PFSK-1 (cell line): ENCODE data around the gene ABHD15.

Experiments used
- POLR2AphosphoS5 ChIP-seq: IDR thresholded peaks from 2 replicates; pipeline ENCODE4 v1.6.1; 2012; ENCODE audit warnings: low read depth, mild to moderate bottlenecking, control low read depth, low read length, moderate library complexity
- SIN3A ChIP-seq: IDR thresholded peaks from 2 replicates; pipeline ENCODE4 v1.6.1; 2012; ENCODE audit warnings: mild to moderate bottlenecking, low read length, moderate library complexity, borderline replicate concordance; ENCODE audit not compliant: insufficient read depth
- TAF1 ChIP-seq: IDR thresholded peaks from 2 replicates; pipeline ENCODE4 v1.6.1; 2012; ENCODE audit warnings: low read length, control low read depth, borderline replicate concordance; ENCODE audit not compliant: insufficient read depth
- TF ChIP-seq, protein P1 (sequence below), 2 experiments: IDR thresholded peaks; 2 replicates each; pipeline versions ENCODE4 v1.6.1 to v1.8.0; 2011 to 2012; ENCODE audit warnings: low read depth in 2 of 2, low read length in 2 of 2, control low read depth in 1 of 2, inconsistent platforms in 1 of 2, mild to moderate bottlenecking in 1 of 2, moderate library complexity in 1 of 2; ENCODE audit not compliant: insufficient read depth in 1 of 2

DNA sequence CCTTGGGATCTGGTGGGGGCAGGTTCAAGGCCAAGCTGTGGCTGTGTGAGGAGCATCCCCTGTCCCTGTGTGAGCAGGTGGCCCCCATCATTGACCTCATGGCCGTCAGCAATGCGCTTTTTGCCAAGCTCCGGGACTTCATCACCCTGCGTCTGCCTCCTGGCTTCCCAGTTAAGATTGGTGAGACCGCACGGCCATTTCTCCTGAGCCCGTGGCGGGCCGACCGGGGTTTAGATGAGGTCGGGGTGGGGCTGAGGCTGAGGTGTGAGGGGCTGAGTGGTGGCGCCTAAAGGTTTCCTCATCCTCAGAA is 45.2 kb upstream of the ABHD15 start:
- TF ChIP-seq, protein P1, sequence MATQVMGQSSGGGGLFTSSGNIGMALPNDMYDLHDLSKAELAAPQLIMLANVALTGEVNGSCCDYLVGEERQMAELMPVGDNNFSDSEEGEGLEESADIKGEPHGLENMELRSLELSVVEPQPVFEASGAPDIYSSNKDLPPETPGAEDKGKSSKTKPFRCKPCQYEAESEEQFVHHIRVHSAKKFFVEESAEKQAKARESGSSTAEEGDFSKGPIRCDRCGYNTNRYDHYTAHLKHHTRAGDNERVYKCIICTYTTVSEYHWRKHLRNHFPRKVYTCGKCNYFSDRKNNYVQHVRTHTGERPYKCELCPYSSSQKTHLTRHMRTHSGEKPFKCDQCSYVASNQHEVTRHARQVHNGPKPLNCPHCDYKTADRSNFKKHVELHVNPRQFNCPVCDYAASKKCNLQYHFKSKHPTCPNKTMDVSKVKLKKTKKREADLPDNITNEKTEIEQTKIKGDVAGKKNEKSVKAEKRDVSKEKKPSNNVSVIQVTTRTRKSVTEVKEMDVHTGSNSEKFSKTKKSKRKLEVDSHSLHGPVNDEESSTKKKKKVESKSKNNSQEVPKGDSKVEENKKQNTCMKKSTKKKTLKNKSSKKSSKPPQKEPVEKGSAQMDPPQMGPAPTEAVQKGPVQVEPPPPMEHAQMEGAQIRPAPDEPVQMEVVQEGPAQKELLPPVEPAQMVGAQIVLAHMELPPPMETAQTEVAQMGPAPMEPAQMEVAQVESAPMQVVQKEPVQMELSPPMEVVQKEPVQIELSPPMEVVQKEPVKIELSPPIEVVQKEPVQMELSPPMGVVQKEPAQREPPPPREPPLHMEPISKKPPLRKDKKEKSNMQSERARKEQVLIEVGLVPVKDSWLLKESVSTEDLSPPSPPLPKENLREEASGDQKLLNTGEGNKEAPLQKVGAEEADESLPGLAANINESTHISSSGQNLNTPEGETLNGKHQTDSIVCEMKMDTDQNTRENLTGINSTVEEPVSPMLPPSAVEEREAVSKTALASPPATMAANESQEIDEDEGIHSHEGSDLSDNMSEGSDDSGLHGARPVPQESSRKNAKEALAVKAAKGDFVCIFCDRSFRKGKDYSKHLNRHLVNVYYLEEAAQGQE (IDR thresholded peaks at IDR 0.05; ENCODE audit: insufficient read depth in 1 of 2, low read depth in 2 of 2, low read length in 2 of 2) = no peak
- TF ChIP-seq POLR2AphosphoS5 (no peak), SIN3A (no peak), TAF1 (no peak)
